ENCODE measurements around the gene BYSL.

Gene BYSL

GRCh38 chr6:41966214-41966920 lies 45.1 kb downstream of the BYSL start:
- DNase-seq (ENCODE audit: low read depth in 1 of 2, low spot score in 1 of 2) = no peak
- Histone ChIP-seq H3K27ac (replicated peaks) (no peak overlapping the region), H3K4me3 (replicated peaks; ENCODE audit: insufficient read depth, low read length) (no peak overlapping the region), H3K27me3 (ENCODE audit: insufficient read depth, poor library complexity, severe bottlenecking) (no peaks in the 10 kb centered on the region)
- TF ChIP-seq CTCF (IDR thresholded peaks at IDR 0.05; ENCODE audit: insufficient read depth, low read length) = no peak
- TF ChIP-seq POLR2AphosphoS5 (IDR thresholded peaks at IDR 0.05; ENCODE audit: low read depth) = no peak
- TF ChIP-seq REST (IDR thresholded peaks at IDR 0.05; ENCODE audit: insufficient replicate concordance, low read depth) = no peak
- no peak for TF ChIP-seq GABPA (IDR thresholded peaks at IDR 0.05; ENCODE audit: low read depth)
- TF ChIP-seq SPI1 (IDR thresholded peaks at IDR 0.05; ENCODE audit: borderline replicate concordance, low read depth) = no peak

- Histone ChIP-seq H3K27me3 (ENCODE audit: insufficient read depth, poor library complexity, severe bottlenecking) (no peaks in the 10 kb centered on the region), H3K4me3 (replicated peaks; ENCODE audit: insufficient read depth, low read length) (no peak overlapping the region), H3K27ac (replicated peaks) (no peak overlapping the region)
- TF ChIP-seq REST (IDR thresholded peaks at IDR 0.05; ENCODE audit: insufficient replicate concordance, low read depth) (no peak), CTCF (IDR thresholded peaks at IDR 0.05; ENCODE audit: insufficient read depth, low read length) (no peak), POLR2AphosphoS5 (IDR thresholded peaks at IDR 0.05; ENCODE audit: low read depth) (no peak), SPI1 (IDR thresholded peaks at IDR 0.05; ENCODE audit: borderline replicate concordance, low read depth) (no peak), GABPA (IDR thresholded peaks at IDR 0.05; ENCODE audit: low read depth) (no peak)
- DNase-seq (ENCODE audit: low read depth in 1 of 2, low spot score in 1 of 2) = peak in 1 of 2 experiments; percentile 35
Measured at GRCh38 chr6:41966961-41967311, 45.6 kb downstream of the BYSL start.

- TF ChIP-seq SPI1 (IDR thresholded peaks at IDR 0.05; ENCODE audit: borderline replicate concordance, low read depth) = no peak
- TF ChIP-seq REST (IDR thresholded peaks at IDR 0.05; ENCODE audit: insufficient replicate concordance, low read depth) = no peak
- no peak for TF ChIP-seq GABPA (IDR thresholded peaks at IDR 0.05; ENCODE audit: low read depth)
- TF ChIP-seq CTCF (IDR thresholded peaks at IDR 0.05; ENCODE audit: insufficient read depth, low read length) = no peak
- TF ChIP-seq POLR2AphosphoS5 (IDR thresholded peaks at IDR 0.05; ENCODE audit: low read depth) = no peak
- DNase-seq (ENCODE audit: low read depth in 1 of 2, low spot score in 1 of 2) = peak in 1 of 2 experiments; percentile 8
- Histone ChIP-seq H3K27me3 (ENCODE audit: insufficient read depth, poor library complexity, severe bottlenecking) (no peaks in the 10 kb centered on the region), H3K27ac (replicated peaks) (no peak overlapping the region), H3K4me3 (replicated peaks; ENCODE audit: insufficient read depth, low read length) (no peak overlapping the region)
Measured at GRCh38 chr6:41967312-41968287, 46.3 kb downstream of the BYSL start.
